GM21390 (cell line): ENCODE results near the gene DENND6A.
"Not testable (repeated sequence)": the region's sequence is repeated elsewhere in the genome, so short reads cannot be mapped to it uniquely, and the experiment has no call there.

Experiments used
- ATAC-seq: cut with Tn5 transposase; IDR thresholded peaks from one replicate; pipeline ENCODE4 v1.9.1; 2021; ENCODE audit not compliant: unreplicated experiment

Gene DENND6A

DNA sequence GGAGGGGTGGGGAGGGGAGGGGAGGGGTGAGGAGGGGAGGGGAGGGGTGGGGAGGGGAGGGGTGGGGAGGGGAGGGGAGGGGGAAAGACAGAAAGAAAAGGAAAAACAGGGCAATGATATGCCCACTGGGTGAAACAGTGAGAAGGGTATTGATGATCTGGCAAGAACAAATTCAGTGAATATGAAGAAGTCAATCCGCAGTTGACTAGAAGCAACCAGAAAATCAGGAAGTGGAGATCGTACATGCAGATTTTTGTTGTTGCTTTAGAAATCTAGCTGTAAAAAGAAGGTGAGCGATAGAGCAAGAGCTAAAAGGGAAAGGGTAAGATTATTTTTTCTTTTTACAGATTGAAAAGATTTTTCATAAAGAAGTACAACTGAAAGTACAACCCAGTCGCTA lies 48.1 kb downstream of the DENND6A start:
- ATAC-seq, result no peak

- no peak for ATAC-seq
Measured at GRCh38 chr3:57637391-57637790, 55.5 kb downstream of the DENND6A start.

GRCh38 chr3:57634259-57634658 lies 58.6 kb downstream of the DENND6A start:
- not testable (repeated sequence) for ATAC-seq

DNA sequence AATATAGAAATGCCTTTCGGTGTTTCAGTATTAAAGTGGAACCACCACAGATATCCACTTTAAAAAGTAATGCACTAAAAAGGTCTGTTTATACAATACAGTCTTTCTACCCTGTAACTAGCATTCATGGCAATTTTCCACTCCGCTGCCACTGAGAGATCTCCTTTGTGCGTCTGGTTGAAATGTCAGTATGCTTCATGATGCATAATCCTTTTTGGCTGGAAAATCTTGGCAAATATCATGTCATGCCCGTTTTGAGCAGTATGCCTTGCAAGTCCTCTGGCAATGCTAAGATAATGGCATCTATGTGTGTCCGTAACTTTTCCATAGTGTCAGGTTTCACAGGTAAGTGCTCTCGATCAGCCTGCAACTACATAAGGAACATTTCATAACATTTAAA lies 64.9 kb downstream of the DENND6A start:
- no peak for ATAC-seq

DNA sequence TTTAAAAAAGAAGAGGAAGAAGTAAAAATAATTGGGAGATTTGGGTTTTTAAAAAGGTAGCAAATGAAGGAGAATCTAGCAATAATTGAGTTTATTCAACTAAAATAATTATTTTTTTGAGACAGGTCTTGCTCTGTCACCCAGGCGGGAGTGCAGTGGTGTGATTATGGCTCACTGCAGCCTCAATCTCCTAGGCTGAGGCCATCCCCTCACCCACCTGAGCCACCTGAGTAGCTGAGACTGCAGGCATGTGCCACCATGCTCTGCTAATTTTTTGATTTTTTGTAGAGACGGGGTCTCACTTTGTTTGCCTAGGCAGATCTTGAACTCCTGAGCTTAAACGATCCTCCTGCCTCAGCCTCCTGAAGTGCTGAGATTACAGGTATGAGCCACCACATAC lies 68.1 kb downstream of the DENND6A start:
- no peak for ATAC-seq

DNA sequence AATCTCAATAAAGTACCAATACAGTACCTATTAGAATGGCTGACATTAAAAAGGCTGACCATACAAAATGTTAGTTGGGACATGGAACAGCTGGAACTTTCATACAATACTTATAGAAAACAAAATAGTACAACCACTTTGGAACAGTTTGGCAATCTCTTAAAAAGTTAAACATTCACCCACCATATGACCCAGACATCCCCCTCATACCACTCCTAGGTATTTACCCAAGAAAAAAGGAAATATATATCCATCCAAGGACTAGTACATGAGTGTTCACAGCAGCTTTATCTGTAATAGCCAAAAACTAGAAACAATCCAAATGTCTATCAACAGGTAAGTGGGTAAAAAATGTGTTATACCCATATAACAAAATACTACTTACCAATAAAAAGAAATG lies 70.5 kb downstream of the DENND6A start:
- ATAC-seq, result no peak

DNA sequence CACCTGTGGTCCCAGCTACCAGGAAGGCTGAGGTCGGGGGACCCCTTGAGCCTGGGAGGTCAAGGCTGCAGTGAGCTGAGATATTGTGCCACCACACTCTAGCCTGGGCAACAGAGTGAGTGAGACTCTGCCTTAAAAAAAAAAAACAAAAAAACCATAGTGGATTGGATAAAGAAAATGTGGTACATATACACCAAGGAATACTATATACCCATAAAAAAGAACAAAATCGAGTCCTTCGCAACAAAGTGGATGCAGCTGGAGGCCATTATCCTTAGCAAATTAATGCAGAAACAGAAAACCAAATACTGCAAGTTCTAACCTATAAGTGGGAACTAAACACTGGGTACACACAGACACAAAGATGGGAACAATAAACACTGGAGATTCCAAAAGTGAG lies 75.1 kb downstream of the DENND6A start:
- ATAC-seq, result no peak

DNA sequence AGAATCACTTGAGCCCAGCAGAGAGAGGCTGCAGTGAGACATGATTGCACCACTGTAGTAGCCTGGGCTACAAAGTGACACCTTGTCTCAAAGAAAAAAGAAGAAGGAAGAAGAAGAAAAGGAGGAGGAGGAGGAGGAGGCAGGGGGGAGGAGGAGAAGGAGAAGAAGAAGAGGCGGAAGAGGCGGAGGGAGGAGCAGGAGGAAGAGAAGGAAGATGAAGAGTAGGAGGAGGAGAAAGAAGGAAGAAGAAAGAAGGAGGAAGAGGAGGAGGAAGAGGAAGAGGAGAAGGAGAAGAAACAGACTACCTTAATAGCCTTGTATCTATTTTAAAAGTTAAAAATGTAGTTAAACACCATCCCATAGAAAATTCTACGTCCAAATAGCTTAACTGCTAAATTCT lies 76.6 kb downstream of the DENND6A start:
- ATAC-seq, result no peak

DNA sequence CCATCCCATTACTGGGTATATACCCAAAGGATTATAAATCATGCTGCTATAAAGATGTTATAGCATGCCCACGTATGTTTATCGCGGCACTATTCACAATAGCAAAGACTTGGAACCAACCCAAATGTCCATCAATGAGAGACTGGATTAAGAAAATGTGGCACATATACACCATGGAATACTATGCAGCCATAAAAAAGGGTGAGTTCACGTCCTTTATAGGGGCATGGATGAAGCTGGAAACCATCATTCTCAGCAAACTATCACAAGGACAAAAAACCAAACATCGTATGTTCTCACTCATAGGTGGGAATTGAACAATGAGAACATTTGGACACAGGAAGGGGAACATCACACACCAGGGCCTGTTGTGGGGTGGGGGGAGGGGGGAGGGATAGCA lies 81.0 kb downstream of the DENND6A start:
- ATAC-seq, result not testable (repeated sequence)

DNA sequence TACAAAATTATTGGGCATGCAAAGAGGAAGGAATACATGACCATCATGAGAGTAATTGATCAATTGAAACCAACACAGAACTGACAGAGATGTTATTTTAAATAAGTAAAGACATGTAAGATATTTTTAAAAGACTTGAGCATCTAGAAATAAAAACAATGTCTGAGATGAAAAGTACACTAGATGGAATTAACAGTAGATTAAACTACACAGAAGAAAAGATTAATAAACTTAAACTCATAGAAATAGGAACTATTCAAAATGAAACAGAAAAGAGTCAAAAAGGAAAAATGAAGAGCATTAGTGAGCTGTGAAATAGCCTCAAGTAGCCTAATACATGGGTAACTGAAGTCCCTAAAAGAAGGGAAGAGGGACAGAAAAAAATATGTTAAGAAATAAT lies 87.2 kb downstream of the DENND6A start:
- ATAC-seq, result no peak

DNA sequence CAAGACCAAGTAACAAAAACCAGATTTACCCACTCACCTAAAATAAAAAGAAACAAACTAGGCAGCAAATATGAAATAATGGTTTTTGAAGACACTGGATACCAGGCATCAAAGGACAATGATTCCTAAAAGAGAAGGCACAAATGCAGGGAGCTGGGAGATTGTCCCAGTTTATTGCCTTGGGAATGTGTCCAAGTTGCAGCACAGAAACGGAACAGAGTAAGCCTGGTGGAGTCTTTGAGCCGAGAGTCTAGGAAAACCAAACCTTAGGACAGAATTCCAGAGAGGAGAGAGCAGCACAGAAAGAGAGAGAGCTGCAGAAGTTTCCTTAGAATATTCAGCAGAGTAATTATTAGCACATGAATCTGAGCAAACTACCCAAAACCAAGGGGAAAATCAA lies 87.9 kb downstream of the DENND6A start:
- no peak for ATAC-seq

- no peak for ATAC-seq
Measured at GRCh38 chr3:57600195-57600594, 92.7 kb downstream of the DENND6A start.

DNA sequence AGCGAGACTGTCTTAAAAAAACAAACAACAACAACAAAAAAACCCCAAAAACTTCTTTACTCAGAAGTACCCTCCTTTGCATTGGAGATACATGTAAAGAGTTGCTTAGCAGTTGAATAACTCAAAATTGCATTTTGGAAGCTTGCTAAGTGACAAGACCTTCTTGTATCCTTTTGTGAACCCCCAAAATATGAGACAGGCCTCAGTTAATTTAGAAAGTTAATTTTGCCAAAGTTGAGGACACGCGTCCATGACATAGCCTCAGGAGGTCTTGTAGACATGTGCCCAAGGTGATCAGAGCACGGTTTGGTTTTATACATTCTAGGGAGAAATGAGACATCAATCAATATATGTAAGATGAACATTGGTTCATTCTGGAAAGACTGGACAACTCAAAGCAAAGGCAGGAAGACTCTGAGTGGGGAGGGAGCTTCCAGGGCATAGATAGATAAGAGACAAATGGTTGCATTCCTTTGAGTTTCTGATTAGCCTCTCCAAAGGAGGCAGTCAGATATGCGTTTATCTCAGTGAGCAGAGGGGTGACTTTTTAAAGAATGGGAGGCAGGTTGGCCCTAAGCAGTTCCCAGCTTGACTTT lies 94.0 kb downstream of the DENND6A start:
- ATAC-seq, result no peak

- peak; percentile 90 for ATAC-seq
Measured at GRCh38 chr3:57597127-57597923, 95.6 kb downstream of the DENND6A start, which contains the start of gene ARF4. Gene ARF4, minus strand, starts transcription at chr3:57597344. Its CDS starts 204 bp downstream, at chr3:57597140.

DNA sequence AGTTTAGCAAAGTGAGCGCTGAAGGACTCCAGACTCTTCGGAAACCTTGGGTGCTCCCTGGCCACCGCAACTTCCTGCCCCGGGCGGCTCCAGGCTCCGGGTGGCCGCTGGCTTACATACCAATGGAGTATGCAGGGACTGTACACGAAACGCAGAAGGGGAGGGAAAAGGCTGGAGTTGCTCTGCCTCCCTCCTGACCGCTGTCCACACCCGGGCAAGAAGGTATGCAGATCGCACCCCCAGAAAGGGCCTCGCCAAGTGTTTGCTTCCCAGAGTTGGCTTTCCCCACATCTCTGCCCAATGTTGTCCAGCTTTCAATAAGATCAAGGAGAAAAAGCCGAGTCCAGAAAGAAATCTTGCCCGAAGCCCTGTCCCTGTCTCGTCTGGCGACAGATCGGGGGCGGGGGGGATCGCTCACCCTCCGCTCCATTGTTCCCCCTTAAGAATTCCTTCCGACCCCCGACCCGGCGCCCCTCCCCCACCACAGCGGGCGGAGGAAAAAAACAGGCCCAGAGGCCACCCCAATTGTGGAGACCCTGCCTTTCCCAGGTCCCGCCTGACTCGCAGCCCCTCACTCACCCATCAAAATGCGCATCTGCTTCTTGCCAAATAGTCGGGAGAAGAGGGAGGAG lies 96.3 kb downstream of the DENND6A start:
- ATAC-seq, result no peak

- ATAC-seq, result no peak
Measured at GRCh38 chr3:57594576-57594975, 98.3 kb downstream of the DENND6A start.

- no peak for ATAC-seq
Measured at GRCh38 chr3:57594144-57594543, 98.7 kb downstream of the DENND6A start.

DNA sequence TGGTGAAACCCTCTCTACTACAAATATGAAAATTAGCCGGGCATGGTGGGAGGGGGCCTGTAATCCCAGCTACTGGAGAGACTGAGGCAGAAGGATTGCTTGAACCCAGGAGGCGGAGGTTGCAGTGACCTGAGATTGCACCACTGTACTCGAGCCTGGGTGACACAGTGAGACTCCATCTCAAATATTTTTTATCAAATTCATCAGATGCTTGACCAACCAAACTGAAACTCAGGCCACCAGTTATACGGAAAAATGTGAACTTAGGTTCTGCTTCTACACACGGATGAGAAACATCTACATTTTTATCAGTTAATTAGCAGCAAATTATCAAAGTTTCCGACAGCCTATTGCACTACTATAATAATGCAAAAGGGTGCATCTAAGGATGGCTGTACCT lies 100.6 kb downstream of the DENND6A start:
- ATAC-seq, result no peak

GRCh38 chr3:57587905-57588304 lies 105.0 kb downstream of the DENND6A start:
- ATAC-seq, result no peak

- no peak for ATAC-seq
Measured at GRCh38 chr3:57586778-57587177, 106.1 kb downstream of the DENND6A start.

DNA sequence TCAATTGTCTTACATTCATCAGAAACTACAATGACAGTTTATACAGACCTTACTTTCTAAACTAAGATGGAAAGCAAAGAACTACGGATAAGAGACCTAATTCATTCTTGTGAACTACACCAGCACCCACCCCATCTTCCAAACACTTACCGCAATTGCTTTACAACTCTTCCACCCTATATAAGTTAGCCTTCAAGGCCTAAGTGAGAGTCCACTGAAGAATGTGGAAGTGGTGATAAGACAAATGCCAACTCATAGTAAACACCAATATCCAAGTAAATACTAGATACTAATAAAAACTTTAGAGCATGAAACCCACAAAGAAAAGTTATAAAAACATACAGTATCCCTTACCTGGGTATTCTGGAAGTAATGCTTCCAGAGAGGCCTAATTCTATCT lies 109.3 kb downstream of the DENND6A start:
- ATAC-seq, result no peak

DNA sequence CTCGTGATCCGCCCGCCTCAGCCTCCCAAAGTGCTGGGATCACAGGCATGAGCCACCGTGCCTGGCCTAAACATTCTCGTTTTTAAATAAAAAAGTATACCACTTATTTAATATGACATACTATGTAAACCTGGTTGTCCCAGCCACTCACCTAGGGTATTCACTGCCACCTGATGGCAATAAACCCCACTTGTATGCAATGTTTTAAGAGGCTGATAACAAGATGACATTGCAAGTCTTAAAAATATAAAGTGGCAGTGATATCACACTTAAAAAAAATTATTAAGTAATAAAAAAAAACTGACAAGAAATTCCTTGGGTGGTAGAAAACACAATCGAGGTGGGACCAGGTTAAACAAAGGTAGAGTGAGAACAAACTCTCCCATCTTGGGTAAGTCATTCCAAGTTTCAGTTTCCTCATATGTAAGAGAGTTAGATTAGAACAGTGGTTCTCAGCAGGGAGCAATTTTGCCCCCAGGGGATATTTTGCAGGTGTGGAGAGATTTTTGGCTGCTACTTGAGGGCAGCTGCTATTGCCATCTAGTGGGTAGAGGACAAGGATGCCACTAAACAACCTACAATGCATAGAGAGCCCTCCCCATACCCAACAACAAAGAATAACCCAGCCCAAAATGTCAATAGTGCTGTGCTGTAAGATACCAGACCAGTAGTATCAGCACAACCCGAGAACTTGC lies 110.3 kb downstream of the DENND6A start:
- no peak for ATAC-seq
